ENCODE data around the gene KCNIP4.

DNA sequence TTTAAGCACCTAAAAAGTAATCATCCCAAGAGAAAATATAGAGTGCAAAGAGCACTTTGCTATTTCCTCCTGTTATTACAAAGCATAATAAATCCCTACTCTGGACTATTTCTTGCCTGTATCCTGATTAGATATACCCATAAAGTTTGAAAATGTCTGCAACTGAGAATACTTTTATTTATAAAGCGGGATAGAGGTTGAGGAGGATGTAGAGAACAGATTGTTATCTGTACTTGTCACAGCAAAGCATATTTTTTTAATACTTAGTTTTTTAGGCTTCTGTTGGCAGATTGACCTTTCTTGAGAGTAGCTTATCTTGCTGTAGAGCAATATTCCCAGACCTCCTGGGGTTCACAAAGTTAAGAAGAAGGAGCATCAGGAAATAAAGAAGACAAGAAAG is 396.1 kb downstream of the KCNIP4 start:
- TF ChIP-seq, protein P1, sequence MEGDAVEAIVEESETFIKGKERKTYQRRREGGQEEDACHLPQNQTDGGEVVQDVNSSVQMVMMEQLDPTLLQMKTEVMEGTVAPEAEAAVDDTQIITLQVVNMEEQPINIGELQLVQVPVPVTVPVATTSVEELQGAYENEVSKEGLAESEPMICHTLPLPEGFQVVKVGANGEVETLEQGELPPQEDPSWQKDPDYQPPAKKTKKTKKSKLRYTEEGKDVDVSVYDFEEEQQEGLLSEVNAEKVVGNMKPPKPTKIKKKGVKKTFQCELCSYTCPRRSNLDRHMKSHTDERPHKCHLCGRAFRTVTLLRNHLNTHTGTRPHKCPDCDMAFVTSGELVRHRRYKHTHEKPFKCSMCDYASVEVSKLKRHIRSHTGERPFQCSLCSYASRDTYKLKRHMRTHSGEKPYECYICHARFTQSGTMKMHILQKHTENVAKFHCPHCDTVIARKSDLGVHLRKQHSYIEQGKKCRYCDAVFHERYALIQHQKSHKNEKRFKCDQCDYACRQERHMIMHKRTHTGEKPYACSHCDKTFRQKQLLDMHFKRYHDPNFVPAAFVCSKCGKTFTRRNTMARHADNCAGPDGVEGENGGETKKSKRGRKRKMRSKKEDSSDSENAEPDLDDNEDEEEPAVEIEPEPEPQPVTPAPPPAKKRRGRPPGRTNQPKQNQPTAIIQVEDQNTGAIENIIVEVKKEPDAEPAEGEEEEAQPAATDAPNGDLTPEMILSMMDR (IDR thresholded peaks at IDR 0.05): no peak
- no peak for TF ChIP-seq EZH2 (IDR thresholded peaks at IDR 0.05)
- no peak for TF ChIP-seq EZH2phosphoT487 (IDR thresholded peaks at IDR 0.05)
